Measurements from ENCODE around the gene PCLAF. TPM values are rescaled to one million over a fixed set of nuclear protein-coding genes. Genes with fewer than 3 reads are reported as not detected.
"Not testable (repeated sequence)": the region's sequence is repeated elsewhere in the genome, so short reads cannot be mapped to it uniquely, and the experiment has no call there.

The PCLAF gene
- total RNA-seq, 1 experiment from 2014 or later = 97.8 TPM

DNA sequence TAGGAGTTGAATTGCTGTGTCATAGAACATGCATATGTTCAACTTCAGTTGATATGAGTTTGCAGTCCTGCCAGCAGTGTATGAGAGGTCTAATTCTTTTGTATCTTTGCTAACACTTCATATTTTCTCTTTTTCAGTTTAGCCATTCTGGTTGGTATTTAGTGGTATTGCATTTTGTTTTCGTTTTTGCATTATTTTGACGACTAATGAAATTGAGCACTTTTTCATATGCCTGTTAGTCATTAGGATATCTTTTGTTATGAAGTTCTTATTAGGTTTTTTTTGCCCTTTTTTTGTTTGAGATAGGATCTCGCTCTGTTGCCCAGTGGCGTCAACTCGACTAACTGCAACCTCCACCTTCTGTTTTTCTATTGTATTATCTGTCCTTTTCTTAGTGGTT lies 15.5 kb upstream of the PCLAF start:
- no TSS peak for BruUV-seq (replicated peaks)
- H3K4me3 ChIP-seq (ENCODE audit: low read depth in 2 of 2, low read length in 2 of 2) = no peak overlapping the region
- intact Hi-C loops (cut with micrococcal nuclease; ENCODE audit: unreplicated experiment) = no loop called here
- TF ChIP-seq, protein P1, sequence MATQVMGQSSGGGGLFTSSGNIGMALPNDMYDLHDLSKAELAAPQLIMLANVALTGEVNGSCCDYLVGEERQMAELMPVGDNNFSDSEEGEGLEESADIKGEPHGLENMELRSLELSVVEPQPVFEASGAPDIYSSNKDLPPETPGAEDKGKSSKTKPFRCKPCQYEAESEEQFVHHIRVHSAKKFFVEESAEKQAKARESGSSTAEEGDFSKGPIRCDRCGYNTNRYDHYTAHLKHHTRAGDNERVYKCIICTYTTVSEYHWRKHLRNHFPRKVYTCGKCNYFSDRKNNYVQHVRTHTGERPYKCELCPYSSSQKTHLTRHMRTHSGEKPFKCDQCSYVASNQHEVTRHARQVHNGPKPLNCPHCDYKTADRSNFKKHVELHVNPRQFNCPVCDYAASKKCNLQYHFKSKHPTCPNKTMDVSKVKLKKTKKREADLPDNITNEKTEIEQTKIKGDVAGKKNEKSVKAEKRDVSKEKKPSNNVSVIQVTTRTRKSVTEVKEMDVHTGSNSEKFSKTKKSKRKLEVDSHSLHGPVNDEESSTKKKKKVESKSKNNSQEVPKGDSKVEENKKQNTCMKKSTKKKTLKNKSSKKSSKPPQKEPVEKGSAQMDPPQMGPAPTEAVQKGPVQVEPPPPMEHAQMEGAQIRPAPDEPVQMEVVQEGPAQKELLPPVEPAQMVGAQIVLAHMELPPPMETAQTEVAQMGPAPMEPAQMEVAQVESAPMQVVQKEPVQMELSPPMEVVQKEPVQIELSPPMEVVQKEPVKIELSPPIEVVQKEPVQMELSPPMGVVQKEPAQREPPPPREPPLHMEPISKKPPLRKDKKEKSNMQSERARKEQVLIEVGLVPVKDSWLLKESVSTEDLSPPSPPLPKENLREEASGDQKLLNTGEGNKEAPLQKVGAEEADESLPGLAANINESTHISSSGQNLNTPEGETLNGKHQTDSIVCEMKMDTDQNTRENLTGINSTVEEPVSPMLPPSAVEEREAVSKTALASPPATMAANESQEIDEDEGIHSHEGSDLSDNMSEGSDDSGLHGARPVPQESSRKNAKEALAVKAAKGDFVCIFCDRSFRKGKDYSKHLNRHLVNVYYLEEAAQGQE (IDR thresholded peaks at IDR 0.05; ENCODE audit: insufficient read depth in 1 of 2, low read depth in 2 of 2, low read length in 1 of 2) = no peak
- TF ChIP-seq, protein P2, sequence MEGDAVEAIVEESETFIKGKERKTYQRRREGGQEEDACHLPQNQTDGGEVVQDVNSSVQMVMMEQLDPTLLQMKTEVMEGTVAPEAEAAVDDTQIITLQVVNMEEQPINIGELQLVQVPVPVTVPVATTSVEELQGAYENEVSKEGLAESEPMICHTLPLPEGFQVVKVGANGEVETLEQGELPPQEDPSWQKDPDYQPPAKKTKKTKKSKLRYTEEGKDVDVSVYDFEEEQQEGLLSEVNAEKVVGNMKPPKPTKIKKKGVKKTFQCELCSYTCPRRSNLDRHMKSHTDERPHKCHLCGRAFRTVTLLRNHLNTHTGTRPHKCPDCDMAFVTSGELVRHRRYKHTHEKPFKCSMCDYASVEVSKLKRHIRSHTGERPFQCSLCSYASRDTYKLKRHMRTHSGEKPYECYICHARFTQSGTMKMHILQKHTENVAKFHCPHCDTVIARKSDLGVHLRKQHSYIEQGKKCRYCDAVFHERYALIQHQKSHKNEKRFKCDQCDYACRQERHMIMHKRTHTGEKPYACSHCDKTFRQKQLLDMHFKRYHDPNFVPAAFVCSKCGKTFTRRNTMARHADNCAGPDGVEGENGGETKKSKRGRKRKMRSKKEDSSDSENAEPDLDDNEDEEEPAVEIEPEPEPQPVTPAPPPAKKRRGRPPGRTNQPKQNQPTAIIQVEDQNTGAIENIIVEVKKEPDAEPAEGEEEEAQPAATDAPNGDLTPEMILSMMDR (IDR thresholded peaks at IDR 0.05) = no peak
- TF ChIP-seq SIN3A (IDR thresholded peaks at IDR 0.05; ENCODE audit: borderline replicate concordance, insufficient read depth, low read depth, low read length) (no peak), POLR2AphosphoS5 (IDR thresholded peaks at IDR 0.05; ENCODE audit: low read depth, low read length) (no peak), TCF7L2 (IDR thresholded peaks at IDR 0.05; ENCODE audit: low read depth, low read length) (no peak)
- ChIA-PET POLR2A (no interaction called here), CTCF (no interaction called here)
- H3K27me3 ChIP-seq (ENCODE audit: control insufficient read depth, insufficient read depth, low read length) = no peaks in the 10 kb centered on the region
- H3K36me3 ChIP-seq (ENCODE audit: control insufficient read depth, insufficient read depth, low read length) = peaks cover 30% of the 10 kb centered on the region
- in situ Hi-C loops (cut with HindIII; ENCODE audit: low pct_unique_long_range_greater_than_20kb, low sequenced_read_pairs) = no loop called here
- no peaks in the 10 kb centered on the region for H3K9me3 ChIP-seq (ENCODE audit: control insufficient read depth, insufficient read depth, low read depth, low read length)
- ATAC-seq = no peak
- DNase-seq (ENCODE audit: low read depth, low spot score) = no peak
- no peaks in the 10 kb centered on the region for H3K4me1 ChIP-seq (ENCODE audit: control insufficient read depth, insufficient read depth, low read length)
- no peak overlapping the region for H3K27ac ChIP-seq (ENCODE audit: low read length)

- in situ Hi-C loops (cut with HindIII; ENCODE audit: low pct_unique_long_range_greater_than_20kb, low sequenced_read_pairs); CTCF ChIA-PET; BruUV-seq (replicated peaks); intact Hi-C loops (cut with micrococcal nuclease; ENCODE audit: unreplicated experiment); POLR2A ChIA-PET; H3K4me3 ChIP-seq (ENCODE audit: low read depth in 2 of 2, low read length in 2 of 2); DNase-seq (ENCODE audit: low read depth, low spot score); ATAC-seq; H3K27ac ChIP-seq (ENCODE audit: low read length); H3K9me3 ChIP-seq (ENCODE audit: control insufficient read depth, insufficient read depth, low read depth, low read length); H3K27me3 ChIP-seq (ENCODE audit: control insufficient read depth, insufficient read depth, low read length); H3K4me1 ChIP-seq (ENCODE audit: control insufficient read depth, insufficient read depth, low read length): not testable (repeated sequence)
- peaks cover 15% of the 10 kb centered on the region for H3K36me3 ChIP-seq (ENCODE audit: control insufficient read depth, insufficient read depth, low read length)
These were observed 11.2 kb upstream of the PCLAF start for GRCh38 chr15:64392471-64392870.

GRCh38 chr15:64389036-64389435 lies 7.8 kb upstream of the PCLAF start:
- ChIA-PET POLR2A (interaction anchor here (0.6 to 1.1 kb wide), 2 partner anchors 71 to 285 kb away, joined by 4 to 7 read pairs; no protein-coding TSS in a partner anchor), CTCF (no interaction called here)
- peaks cover 6% of the 10 kb centered on the region; the same call in 1 of the 2 replicates for H3K4me1 ChIP-seq (ENCODE audit: control insufficient read depth, insufficient read depth, low read length)
- H3K4me3 ChIP-seq (ENCODE audit: low read depth in 2 of 2, low read length in 2 of 2) = peak overlapping the region; percentile 62 to 98
- TF ChIP-seq, protein P2 (IDR thresholded peaks at IDR 0.05) = no peak
- TF ChIP-seq TCF7L2 (IDR thresholded peaks at IDR 0.05; ENCODE audit: low read depth, low read length) = no peak
- no peak for TF ChIP-seq SIN3A (IDR thresholded peaks at IDR 0.05; ENCODE audit: borderline replicate concordance, insufficient read depth, low read depth, low read length)
- no peak for TF ChIP-seq POLR2AphosphoS5 (IDR thresholded peaks at IDR 0.05; ENCODE audit: low read depth, low read length)
- TF ChIP-seq, protein P1 (IDR thresholded peaks at IDR 0.05; ENCODE audit: insufficient read depth in 1 of 2, low read depth in 2 of 2, low read length in 1 of 2) = no peak
- no TSS peak for BruUV-seq (replicated peaks)
- in situ Hi-C loops (cut with HindIII; ENCODE audit: low pct_unique_long_range_greater_than_20kb, low sequenced_read_pairs) (no loop called here), intact Hi-C loops (cut with micrococcal nuclease; ENCODE audit: unreplicated experiment) (no loop called here)
- H3K36me3 ChIP-seq (ENCODE audit: control insufficient read depth, insufficient read depth, low read length) = no peaks in the 10 kb centered on the region; the same call in 1 of the 2 replicates
- no peaks in the 10 kb centered on the region for H3K27me3 ChIP-seq (ENCODE audit: control insufficient read depth, insufficient read depth, low read length)
- H3K27ac ChIP-seq (ENCODE audit: low read length) = peak overlapping the region; percentile 81; the same call in 1 of the 2 replicates
- DNase-seq (ENCODE audit: low read depth, low spot score) = no peak
- ATAC-seq = no peak
- no peaks in the 10 kb centered on the region for H3K9me3 ChIP-seq (ENCODE audit: control insufficient read depth, insufficient read depth, low read depth, low read length)

Data from Panc1 (cell line).